H9 (cell line): ENCODE results near the gene SRRM2. TPM values are rescaled to one million over a fixed set of nuclear protein-coding genes. Genes with fewer than 3 reads are reported as not detected.

ENCODE experiments used
- DNase-seq: peaks from one replicate; pipeline ENCODE4 v3.0.0-alpha.2; 2017
- H2AFZ ChIP-seq: one replicate; pipeline ENCODE4 v1.6.1; 2013; ENCODE audit warnings: mild to moderate bottlenecking, low read length, control low read depth, moderate library complexity
- H2AK5ac ChIP-seq: 2 replicates; pipeline ENCODE4 v1.6.1; 2013; ENCODE audit warnings: low read length, control low read depth, mixed read lengths; ENCODE audit not compliant: insufficient read length
- H2BK120ac ChIP-seq: one replicate; pipeline ENCODE4 v1.6.1; 2013; ENCODE audit warnings: low read depth, mild to moderate bottlenecking, low read length, control low read depth, inconsistent platforms; ENCODE audit not compliant: poor library complexity, severe bottlenecking
- H2BK12ac ChIP-seq: 2 replicates; pipeline ENCODE4 v1.6.1; 2013; ENCODE audit warnings: low read length, control low read depth, mixed read lengths, low read depth; ENCODE audit not compliant: insufficient read length
- H2BK15ac ChIP-seq: 2 replicates; pipeline ENCODE4 v1.6.1; 2013; ENCODE audit warnings: low read depth, low read length, control low read depth
- H2BK20ac ChIP-seq: one replicate; pipeline ENCODE4 v1.6.1; 2013; ENCODE audit warnings: low read depth, mild to moderate bottlenecking, low read length, control low read depth, inconsistent platforms; ENCODE audit not compliant: poor library complexity, severe bottlenecking
- H2BK5ac ChIP-seq: 2 replicates; pipeline ENCODE4 v1.6.1; 2013; ENCODE audit warnings: low read length, control low read depth, mixed read lengths; ENCODE audit not compliant: insufficient read length
- H3K14ac ChIP-seq: 2 replicates; pipeline ENCODE4 v1.6.1; 2013; ENCODE audit warnings: low read length, control low read depth; ENCODE audit not compliant: insufficient read depth
- H3K18ac ChIP-seq: 2 replicates; pipeline ENCODE4 v1.6.1; 2013; ENCODE audit warnings: low read depth, mild to moderate bottlenecking, mixed read lengths, low read length, control low read depth; ENCODE audit not compliant: insufficient read length
- H3K23ac ChIP-seq: 2 replicates; pipeline ENCODE4 v1.6.1; 2013; ENCODE audit warnings: low read length, control low read depth, mixed read lengths, low read depth; ENCODE audit not compliant: insufficient read length
- H3K23me2 ChIP-seq: 2 replicates; pipeline ENCODE4 v1.6.1; 2013; ENCODE audit warnings: low read depth, mild to moderate bottlenecking, mixed read lengths, low read length, control low read depth; ENCODE audit not compliant: insufficient read length, poor library complexity, severe bottlenecking
- H3K27ac ChIP-seq: 2 replicates; pipeline ENCODE4 v1.5.1; 2013; ENCODE audit warnings: low read length, control low read depth, mixed read lengths, low read depth; ENCODE audit not compliant: insufficient read length
- H3K27me3 ChIP-seq: 2 replicates; pipeline ENCODE4 v1.6.1; 2013; ENCODE audit warnings: low read length, control low read depth, inconsistent platforms; ENCODE audit not compliant: insufficient read depth
- H3K4ac ChIP-seq: 2 replicates; pipeline ENCODE4 v1.6.1; 2013; ENCODE audit warnings: low read depth, mild to moderate bottlenecking, control low read depth, inconsistent platforms, low read length, moderate library complexity
- H3K4me1 ChIP-seq: 2 replicates; pipeline ENCODE4 v1.6.1; 2013; ENCODE audit warnings: low read length, control low read depth, inconsistent platforms; ENCODE audit not compliant: insufficient read depth
- H3K4me2 ChIP-seq: 2 replicates; pipeline ENCODE4 v1.6.1; 2013; ENCODE audit warnings: low read length, control low read depth, mixed read lengths; ENCODE audit not compliant: insufficient read length, insufficient read depth
- H3K56ac ChIP-seq: 2 replicates; pipeline ENCODE4 v1.6.1; 2013; ENCODE audit warnings: low read depth, mild to moderate bottlenecking, mixed read lengths, low read length, control low read depth; ENCODE audit not compliant: insufficient read length
- H3K79me1 ChIP-seq: 2 replicates; pipeline ENCODE4 v1.6.1; 2013; ENCODE audit warnings: low read depth, mild to moderate bottlenecking, moderate library complexity, low read length, control low read depth, inconsistent platforms; ENCODE audit not compliant: insufficient read depth, poor library complexity, severe bottlenecking
- H3K79me2 ChIP-seq: 2 replicates; pipeline ENCODE4 v1.6.1; 2013; ENCODE audit warnings: low read length, control low read depth, inconsistent platforms; ENCODE audit not compliant: insufficient read depth
- H3K9ac ChIP-seq: 2 replicates; pipeline ENCODE4 v1.6.1; 2013; ENCODE audit warnings: low read length, control low read depth, mixed read lengths; ENCODE audit not compliant: insufficient read length; ENCODE audit errors: extremely low read depth
- H3K9me3 ChIP-seq: one replicate; pipeline ENCODE4 v1.6.1; 2013; ENCODE audit warnings: low read depth, low read length, inconsistent platforms; ENCODE audit not compliant: control insufficient read depth
- H3T11ph ChIP-seq: one replicate; pipeline ENCODE4 v1.6.1; 2013; ENCODE audit warnings: mild to moderate bottlenecking, low read length, control low read depth, inconsistent platforms
- H4K20me1 ChIP-seq: one replicate; pipeline ENCODE4 v1.6.1; 2013; ENCODE audit not compliant: control insufficient read depth, insufficient read length, insufficient read depth
- H4K5ac ChIP-seq: 2 replicates; pipeline ENCODE4 v1.6.1; 2013; ENCODE audit warnings: low read depth, mild to moderate bottlenecking, mixed read lengths, low read length, control low read depth; ENCODE audit not compliant: insufficient read length
- H4K8ac ChIP-seq: replicated peaks from 2 replicates; pipeline ENCODE4 v1.6.1; 2013; ENCODE audit warnings: low read length, control low read depth, mixed read lengths, low read depth; ENCODE audit not compliant: insufficient read length
- H4K91ac ChIP-seq: 2 replicates; pipeline ENCODE4 v1.6.1; 2013; ENCODE audit warnings: low read depth, mild to moderate bottlenecking, moderate library complexity, mixed read lengths, low read length, control low read depth; ENCODE audit not compliant: insufficient read length
- H3K27ac Mint-ChIP-seq, 3 experiments: 2 replicates in 2 of 3; 3 replicates in 1 of 3; pipeline ENCODE4 v1.8.0; 2020 to 2021; ENCODE audit warnings: mixed read lengths in 3 of 3, mild to moderate bottlenecking in 1 of 3, moderate library complexity in 1 of 3
- H3K27me3 Mint-ChIP-seq: 2 replicates; pipeline ENCODE4 v1.8.0; 2021; ENCODE audit warnings: low read depth, mild to moderate bottlenecking, moderate library complexity, mixed read lengths
- H3K36me3 Mint-ChIP-seq, 3 experiments: 2 replicates in 2 of 3; 3 replicates in 1 of 3; pipeline ENCODE4 v1.8.0; 2020 to 2021; ENCODE audit warnings: low read depth in 3 of 3, mixed read lengths in 3 of 3; ENCODE audit not compliant: insufficient read depth in 1 of 3
- H3K4me1 Mint-ChIP-seq, 2 experiments: 2 replicates each; pipeline ENCODE4 v1.8.0; 2020; ENCODE audit warnings: mixed read lengths in 2 of 2
- H3K4me3 Mint-ChIP-seq, 2 experiments: 2 replicates in 1 of 2; 3 replicates in 1 of 2; pipeline ENCODE4 v1.8.0; 2020 to 2021; ENCODE audit warnings: mild to moderate bottlenecking in 2 of 2, mixed read lengths in 2 of 2, moderate library complexity in 1 of 2
- H3K9me3 Mint-ChIP-seq, 2 experiments: 2 replicates in 1 of 2; 3 replicates in 1 of 2; pipeline ENCODE4 v1.8.0; 2020; ENCODE audit warnings: mild to moderate bottlenecking in 2 of 2, mixed read lengths in 2 of 2, moderate library complexity in 1 of 2
- CTCF ChIP-seq: fragments of 200-600 bp; sonication (generic); conservative IDR thresholded peaks from 3 replicates; pipeline ENCODE4 v1.8.0; 2021; ENCODE audit warnings: antibody characterized with exemption, mild to moderate bottlenecking
- WGBS: extraction: QIAGEN DNeasy Blood & Tissue Kit; methylation state at CpG from one replicate; pipeline ENCODE4 v1.1.7; 2013; ENCODE audit warnings: missing lambda C conversion rate, low lambda C conversion rate, mixed read lengths; ENCODE audit not compliant: insufficient read length; ENCODE audit errors: extremely low coverage; 5-methylcytosine and 5-hydroxymethylcytosine counted together
- total RNA-seq: library from RNA; stranded (reverse); gene quantifications from 2 replicates; pipeline ENCODE4 v1.2.1, GENCODE V29; 2021

SRRM2 gene
- total RNA-seq, 1 experiment from 2014 or later, result 694 TPM

GRCh38 chr16:2813771-2814221 is 61.4 kb downstream of the SRRM2 start:
- no peak overlapping the region for H3K4me3 Mint-ChIP-seq
- H3K4me2 ChIP-seq, result no peak overlapping the region
- no peak overlapping the region for H3K56ac ChIP-seq
- no peak overlapping the region for H2BK20ac ChIP-seq
- no peaks in the 10 kb centered on the region for H3K27me3 ChIP-seq
- H3K79me2 ChIP-seq, result no peaks in the 10 kb centered on the region
- no peak overlapping the region for H3K9ac ChIP-seq
- H2AFZ ChIP-seq, result no peak overlapping the region
- H3K18ac ChIP-seq, result no peak overlapping the region
- H3K4me1 ChIP-seq, result no peaks in the 10 kb centered on the region
- H3K36me3 Mint-ChIP-seq, result no peaks in the 10 kb centered on the region
- H4K91ac ChIP-seq, result no peak overlapping the region
- peaks cover 17% of the 10 kb centered on the region for H3K27me3 Mint-ChIP-seq
- H3K9me3 Mint-ChIP-seq, result peaks cover 0 to 2% of the 10 kb centered on the region in 2 experiments; a peak in 1 of 5 replicates
- H3T11ph ChIP-seq, result no peak overlapping the region
- no peak overlapping the region for H2BK12ac ChIP-seq
- H3K79me1 ChIP-seq, result no peaks in the 10 kb centered on the region
- no peak overlapping the region for H3K27ac Mint-ChIP-seq
- no peaks in the 10 kb centered on the region for H3K23me2 ChIP-seq
- no CpG with 5 or more reads among the region's 7 CpGs for WGBS
- no peak overlapping the region for H3K27ac ChIP-seq
- no peak overlapping the region for H4K8ac ChIP-seq
- H3K4ac ChIP-seq, result no peak overlapping the region
- no peak overlapping the region for H2BK5ac ChIP-seq
- no peak overlapping the region for H3K23ac ChIP-seq
- no peak overlapping the region for H2AK5ac ChIP-seq
- H2BK120ac ChIP-seq, result no peak overlapping the region
- DNase-seq, result no peak
- H3K14ac ChIP-seq, result no peak overlapping the region
- H2BK15ac ChIP-seq, result no peak overlapping the region
- H4K5ac ChIP-seq, result no peak overlapping the region
- peaks cover 7% of the 10 kb centered on the region in 2 experiments; a peak in 3 of 4 replicates for H3K4me1 Mint-ChIP-seq
- no peak for TF ChIP-seq CTCF
- H4K20me1 ChIP-seq, result no peaks in the 10 kb centered on the region
- H3K9me3 ChIP-seq, result no peaks in the 10 kb centered on the region
